ENCODE measurements around the gene GNB1.

- TF ChIP-seq CTCF (IDR thresholded peaks at IDR 0.05; ENCODE audit: low read length), result no peak
- TF ChIP-seq EZH2 (IDR thresholded peaks at IDR 0.05; ENCODE audit: borderline replicate concordance, low read length), result no peak
Measured at GRCh38 chr1:1892763-1893120, 1.9 kb upstream of the GNB1 start.
